Neutrophil (primary cell): ENCODE data around the gene NOS2.

Experiments used
- H3K27ac ChIP-seq: fragments of 200-600 bp; sonication (generic); 2 replicates; pipeline ENCODE4 v1.5.1; 2016; ENCODE audit warnings: mild to moderate bottlenecking, moderate library complexity
- H3K27me3 ChIP-seq: fragments of 200-600 bp; sonication (generic); 2 replicates; pipeline ENCODE4 v1.6.0; 2016; ENCODE audit warnings: mild to moderate bottlenecking
- H3K36me3 ChIP-seq: fragments of 200-600 bp; sonication (generic); 2 replicates; pipeline ENCODE4 v1.5.1; 2017
- H3K4me1 ChIP-seq, 2 experiments: fragments of 200-600 bp in 1 of 2; sonication (generic) in 1 of 2; 1 replicate in 1 of 2; 2 replicates in 1 of 2; pipeline versions ENCODE4 v1.5.1 to v1.6.1; 2013 to 2016; ENCODE audit warnings: low read depth in 1 of 2, low read length in 1 of 2, mild to moderate bottlenecking in 1 of 2, moderate library complexity in 1 of 2; ENCODE audit not compliant: control insufficient read depth in 1 of 2, insufficient read depth in 1 of 2
- H3K4me3 ChIP-seq, 2 experiments: fragments of 200-600 bp in 1 of 2; sonication (generic) in 1 of 2; 1 replicate in 1 of 2; 2 replicates in 1 of 2; pipeline ENCODE4 v1.5.1; 2013 to 2016; ENCODE audit warnings: low read depth in 1 of 2, low read length in 1 of 2, mild to moderate bottlenecking in 1 of 2, moderate library complexity in 1 of 2
- H3K9me3 ChIP-seq: fragments of 200-600 bp; sonication (generic); 2 replicates; pipeline ENCODE4 v1.5.1; 2016
- CTCF ChIP-seq: fragments of 200-600 bp; sonication (generic); IDR thresholded peaks from 2 replicates; pipeline ENCODE4 v1.5.1; 2016; ENCODE audit warnings: antibody characterized with exemption

NOS2 gene

DNA sequence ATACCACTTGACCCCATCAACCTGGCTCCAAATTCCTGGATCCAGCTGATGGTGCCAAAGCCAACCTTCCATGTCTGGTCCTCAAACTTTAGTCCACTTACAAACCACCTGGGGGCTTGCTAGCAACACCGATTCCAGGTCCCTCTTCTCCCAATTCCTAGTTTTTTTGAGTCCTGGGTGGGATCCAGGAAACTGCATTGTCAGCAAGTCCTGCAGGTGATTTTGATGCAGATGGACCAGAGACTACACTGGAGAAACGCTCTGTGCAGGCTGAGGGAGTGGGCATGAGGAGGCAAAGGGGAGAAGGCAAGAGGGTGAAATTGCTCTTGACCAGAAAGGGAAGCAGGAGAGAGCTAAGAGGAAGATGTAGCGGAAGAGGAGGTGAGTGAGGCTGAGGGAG is 21.0 kb upstream of the NOS2 start:
- Histone ChIP-seq H3K4me1 (no peaks in the 10 kb centered on the region), H3K27me3 (no peaks in the 10 kb centered on the region), H3K4me3 (no peak overlapping the region), H3K9me3 (no peaks in the 10 kb centered on the region), H3K36me3 (no peaks in the 10 kb centered on the region), H3K27ac (no peak overlapping the region)
- no peak for TF ChIP-seq CTCF

- Histone ChIP-seq H3K9me3 (no peaks in the 10 kb centered on the region), H3K27me3 (no peaks in the 10 kb centered on the region), H3K27ac (no peak overlapping the region), H3K36me3 (no peaks in the 10 kb centered on the region), H3K4me3 (no peak overlapping the region), H3K4me1 (no peaks in the 10 kb centered on the region)
- no peak for TF ChIP-seq CTCF
Measured at GRCh38 chr17:27819145-27819544, 18.8 kb upstream of the NOS2 start.

DNA sequence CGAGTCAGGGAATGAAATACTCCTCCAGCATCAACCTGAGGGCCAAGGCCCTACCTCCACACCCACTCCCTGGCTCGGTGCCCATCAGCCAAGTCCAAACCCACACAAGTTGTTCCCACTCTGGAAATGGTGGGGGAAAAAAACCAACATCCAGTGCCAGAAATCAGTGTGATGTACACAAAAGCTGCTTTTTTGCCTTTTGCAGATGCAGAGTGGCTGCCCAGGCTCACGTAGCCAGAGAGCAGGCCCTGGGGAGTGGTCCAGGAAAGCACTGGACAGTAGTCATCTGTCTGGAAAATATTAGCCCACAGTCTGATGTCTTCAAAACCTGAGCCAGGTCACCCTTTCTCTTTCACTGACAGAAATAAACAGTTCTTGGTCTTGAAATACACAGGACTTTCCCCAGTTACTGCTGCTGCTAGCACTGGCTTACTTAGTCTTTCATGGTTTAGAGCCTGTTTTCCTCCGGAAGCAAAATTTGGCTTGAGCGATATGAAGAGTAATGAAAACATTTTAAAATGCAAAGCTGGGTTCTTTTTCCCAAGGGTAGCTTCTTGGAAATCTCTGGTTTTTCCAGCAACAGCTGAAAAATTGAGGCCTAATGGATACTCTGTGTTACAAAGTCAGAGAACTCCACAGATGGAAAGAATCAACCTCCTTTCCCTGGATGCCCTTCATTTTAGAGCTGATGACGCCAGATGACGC is 18.2 kb upstream of the NOS2 start:
- no peak overlapping the region for H3K4me3 ChIP-seq
- H3K36me3 ChIP-seq: no peaks in the 10 kb centered on the region
- H3K27ac ChIP-seq: no peak overlapping the region
- H3K9me3 ChIP-seq: no peaks in the 10 kb centered on the region
- H3K4me1 ChIP-seq: no peaks in the 10 kb centered on the region
- no peaks in the 10 kb centered on the region for H3K27me3 ChIP-seq
- TF ChIP-seq CTCF: no peak

DNA sequence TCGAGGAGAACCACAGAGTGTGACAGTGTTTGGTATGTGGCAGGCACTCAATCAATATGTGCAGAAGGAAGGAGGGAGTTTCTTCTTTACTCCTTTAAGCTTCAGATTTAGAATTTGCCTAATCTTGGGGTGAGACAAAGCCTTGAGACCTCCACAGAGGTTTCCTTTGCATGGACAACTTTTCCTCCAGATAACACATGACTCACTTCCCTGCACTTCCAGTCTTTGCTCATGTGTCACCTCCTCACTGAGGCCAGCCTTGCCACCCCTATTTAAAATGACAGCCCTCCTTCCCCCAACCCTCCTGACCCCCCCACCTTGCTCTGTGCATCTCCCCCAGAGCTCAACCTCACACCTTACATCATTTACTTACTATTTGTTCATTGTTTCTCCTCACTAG is 17.4 kb upstream of the NOS2 start:
- no peaks in the 10 kb centered on the region for H3K27me3 ChIP-seq
- H3K4me3 ChIP-seq: no peak overlapping the region
- H3K4me1 ChIP-seq: no peaks in the 10 kb centered on the region
- H3K36me3 ChIP-seq: no peaks in the 10 kb centered on the region
- no peaks in the 10 kb centered on the region for H3K9me3 ChIP-seq
- TF ChIP-seq CTCF: no peak
- H3K27ac ChIP-seq: no peak overlapping the region

DNA sequence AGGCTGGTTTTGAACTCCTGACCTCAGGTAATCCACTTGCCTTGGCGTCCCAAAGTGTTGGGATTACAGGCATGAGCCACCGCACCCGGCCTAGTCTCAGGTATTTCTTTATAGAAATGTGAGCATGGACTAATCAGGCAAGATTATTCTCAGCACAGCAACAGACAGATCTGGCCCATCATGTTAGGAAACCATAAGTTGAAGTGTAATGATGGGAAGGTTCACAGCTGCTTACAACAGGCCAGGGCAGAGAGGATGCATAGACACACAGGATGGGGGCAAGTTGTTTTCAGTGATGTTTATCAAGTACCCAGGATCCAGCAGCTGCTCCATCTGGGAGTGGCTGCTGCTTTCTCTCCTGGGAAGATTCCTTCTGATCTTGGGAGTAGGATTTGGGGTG is 16.6 kb upstream of the NOS2 start:
- Histone ChIP-seq H3K27me3 (no peaks in the 10 kb centered on the region), H3K4me3 (no peak overlapping the region), H3K27ac (no peak overlapping the region), H3K36me3 (no peaks in the 10 kb centered on the region), H3K4me1 (no peaks in the 10 kb centered on the region), H3K9me3 (no peaks in the 10 kb centered on the region)
- no peak for TF ChIP-seq CTCF

DNA sequence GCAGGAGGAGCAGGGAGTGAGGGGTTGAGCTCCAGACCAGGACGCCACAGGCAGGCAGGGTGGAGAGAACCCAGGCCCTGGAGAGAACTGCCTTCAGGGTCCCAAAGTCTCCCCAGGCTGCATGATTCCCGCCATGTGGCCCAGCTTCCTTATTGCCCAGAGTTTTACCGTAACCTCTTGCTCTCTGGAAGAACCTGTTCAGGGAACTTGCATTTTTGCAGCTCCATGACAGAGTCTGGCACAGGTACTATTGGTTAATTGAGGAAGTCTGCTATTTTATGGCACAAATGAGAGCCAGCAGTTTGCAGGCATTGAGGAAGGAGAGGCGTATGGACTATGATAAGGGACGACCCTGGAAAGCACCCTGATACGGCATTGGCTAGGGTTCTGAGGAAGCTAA is 11.6 kb upstream of the NOS2 start:
- H3K4me1 ChIP-seq: no peaks in the 10 kb centered on the region
- H3K9me3 ChIP-seq: no peaks in the 10 kb centered on the region
- H3K27me3 ChIP-seq: no peaks in the 10 kb centered on the region
- no peak overlapping the region for H3K27ac ChIP-seq
- TF ChIP-seq CTCF: no peak
- no peak overlapping the region for H3K4me3 ChIP-seq
- H3K36me3 ChIP-seq: no peaks in the 10 kb centered on the region
